Stimulated activated CD8-positive, alpha-beta memory T cell treated with anti-CD3 and anti-CD28 coated beads, Interleukin-4, amount 100 ng/mL, for 48 hours (primary cell): ENCODE measurements around the gene STIM1.

ENCODE experiments used
- DNase-seq: peaks from one replicate; pipeline ENCODE4 v3.0.0-alpha.2; 2020

Gene STIM1

DNA sequence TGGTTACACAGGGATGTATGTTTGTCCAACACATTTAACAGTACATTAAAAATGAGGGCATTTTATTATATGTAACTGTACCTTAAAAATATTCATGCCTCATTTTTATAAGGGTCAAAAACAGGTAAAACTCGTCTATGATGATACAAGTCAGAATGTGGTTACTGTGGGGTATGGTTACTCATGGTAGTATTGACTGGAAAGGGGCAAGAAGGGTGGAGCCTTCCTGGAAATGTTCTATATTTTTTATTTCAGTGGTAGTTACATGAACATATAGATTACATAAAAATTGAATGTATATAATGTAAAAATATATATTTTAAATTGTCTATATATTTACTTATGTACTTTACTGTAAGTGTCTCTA is 99.8 kb downstream of the STIM1 start:
- no peak for DNase-seq

DNA sequence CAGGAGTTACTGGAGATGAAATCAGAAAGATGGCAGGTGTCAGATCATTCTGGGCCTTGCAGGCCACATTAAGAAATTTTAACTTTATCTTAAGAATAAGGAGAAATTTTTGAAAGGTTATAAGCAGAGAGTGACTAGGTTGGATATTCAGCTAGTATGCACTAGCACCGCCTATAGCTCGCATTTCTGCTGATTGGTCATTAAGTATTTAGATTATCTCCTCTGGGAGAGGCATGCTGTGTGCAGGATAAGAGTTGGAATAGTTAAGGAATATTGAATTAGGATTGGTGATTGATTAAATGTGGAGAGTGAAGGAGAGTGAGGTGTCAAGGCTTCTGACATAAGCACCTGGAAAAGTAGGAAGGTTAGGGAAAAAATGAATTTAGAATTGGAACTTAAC is 100.6 kb downstream of the STIM1 start:
- DNase-seq = no peak

DNA sequence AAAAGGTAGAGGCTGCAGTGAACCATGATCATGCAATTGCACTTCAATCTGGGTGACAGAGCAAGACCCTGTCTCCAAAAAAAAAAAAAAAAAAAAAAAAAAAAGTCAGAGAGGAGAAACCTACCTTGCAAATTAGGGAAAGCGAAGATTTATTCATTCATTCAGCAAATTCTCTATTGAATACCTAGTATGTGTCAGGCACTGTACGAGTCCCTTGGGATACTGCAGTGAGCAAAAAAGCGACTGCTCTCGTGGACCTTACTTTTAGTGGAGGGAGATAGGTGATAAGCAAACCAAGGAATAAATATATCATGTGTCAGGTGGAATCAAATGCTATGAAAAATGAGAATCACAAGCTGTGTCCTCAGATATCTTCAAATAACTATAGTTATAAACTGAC is 101.3 kb downstream of the STIM1 start:
- DNase-seq = no peak

DNA sequence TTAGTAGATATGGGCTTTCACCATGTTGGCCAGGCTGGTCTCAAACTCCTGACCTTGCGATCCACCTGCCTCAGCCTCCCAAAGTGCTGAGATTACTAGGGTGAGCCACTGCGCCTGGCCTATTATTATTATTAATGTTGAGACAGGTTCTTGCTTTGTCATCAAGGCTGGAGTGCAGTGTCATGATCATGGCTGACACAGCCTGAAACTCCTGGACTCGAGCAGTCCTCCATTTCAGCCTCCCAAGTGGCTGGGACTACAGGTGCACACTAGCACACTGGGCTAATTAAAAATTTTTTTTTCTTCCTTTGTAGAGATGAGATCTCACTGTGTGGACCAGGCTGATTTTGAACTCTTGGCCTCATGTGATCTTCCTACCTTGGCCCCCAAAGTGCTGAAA is 102.0 kb downstream of the STIM1 start:
- no peak for DNase-seq

DNA sequence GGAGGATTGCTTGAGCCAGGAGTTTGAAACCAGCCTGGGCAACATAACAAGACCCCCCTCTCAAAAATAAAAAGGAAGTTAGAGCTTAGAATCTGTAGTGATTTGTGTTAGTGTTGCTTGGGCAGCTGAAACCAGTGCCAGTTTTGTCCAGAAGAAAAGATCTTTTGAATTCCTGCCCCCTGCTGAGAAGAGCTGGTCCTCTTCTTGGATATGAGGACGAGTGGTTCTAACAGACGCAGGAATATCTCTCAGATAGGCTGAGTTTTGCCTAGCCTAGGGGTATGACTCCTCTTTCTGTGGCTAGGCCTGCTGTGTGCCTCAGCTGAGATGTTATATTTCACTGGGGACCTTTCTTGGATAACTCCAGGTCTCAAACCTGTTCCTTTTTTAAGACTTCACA is 102.8 kb downstream of the STIM1 start:
- no peak for DNase-seq

DNA sequence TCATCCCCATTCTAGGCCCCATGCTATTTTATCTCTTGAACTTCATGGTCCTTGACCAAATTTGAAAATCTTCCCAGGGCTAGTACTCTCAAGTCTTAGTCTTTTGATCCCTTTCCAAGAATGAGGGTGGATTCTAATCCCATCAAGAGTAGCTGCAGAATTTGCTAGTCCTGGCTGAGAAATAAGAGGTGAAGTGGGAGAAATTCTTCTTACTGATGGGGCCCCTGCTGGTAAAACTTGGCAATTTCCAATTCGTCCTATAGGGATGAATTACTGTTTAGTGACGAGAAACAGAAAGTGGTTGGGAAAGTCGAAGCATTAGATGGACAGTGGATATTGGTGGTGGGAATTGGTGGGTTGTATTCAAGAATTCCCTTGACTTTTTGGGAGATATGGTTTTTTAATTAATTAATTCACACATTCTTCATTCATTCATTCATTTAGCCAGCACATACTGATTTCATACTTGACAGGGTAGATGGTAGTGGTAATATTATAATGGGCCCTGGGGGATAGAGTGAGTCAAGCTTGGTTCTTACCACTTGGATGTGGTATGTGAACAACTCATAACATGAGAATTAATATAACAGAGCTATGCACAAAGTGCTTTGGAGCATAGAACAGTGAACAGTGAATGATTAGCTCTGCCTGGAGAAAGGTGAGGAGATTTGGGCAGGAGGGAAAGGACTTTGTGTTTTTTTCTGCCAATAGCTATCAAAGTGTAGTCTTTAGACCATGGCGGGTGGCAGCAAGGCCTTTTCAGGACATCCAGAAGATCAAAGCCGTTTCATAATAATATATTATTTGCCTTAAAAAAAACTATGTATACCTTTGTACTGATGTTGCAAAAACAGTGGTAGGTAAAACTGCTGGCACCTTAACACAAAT is 103.8 kb downstream of the STIM1 start:
- DNase-seq = no peak

DNA sequence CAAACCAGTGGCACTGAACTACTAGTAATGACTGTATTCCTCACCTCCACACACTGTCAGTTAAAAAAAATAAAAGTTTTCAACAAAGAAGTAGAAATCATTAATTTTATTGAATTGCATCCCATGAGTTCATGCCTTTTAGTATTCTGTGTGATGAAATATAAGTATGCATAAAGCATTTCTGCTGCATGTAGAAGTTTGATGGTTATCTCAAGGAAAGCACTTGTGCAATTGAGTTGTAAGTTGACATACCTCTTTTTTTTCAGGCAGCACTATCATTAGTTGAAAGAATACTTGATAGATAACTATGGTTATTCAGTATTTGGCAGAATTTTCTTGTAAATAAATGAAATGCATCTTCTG is 104.4 kb downstream of the STIM1 start:
- DNase-seq = no peak

DNA sequence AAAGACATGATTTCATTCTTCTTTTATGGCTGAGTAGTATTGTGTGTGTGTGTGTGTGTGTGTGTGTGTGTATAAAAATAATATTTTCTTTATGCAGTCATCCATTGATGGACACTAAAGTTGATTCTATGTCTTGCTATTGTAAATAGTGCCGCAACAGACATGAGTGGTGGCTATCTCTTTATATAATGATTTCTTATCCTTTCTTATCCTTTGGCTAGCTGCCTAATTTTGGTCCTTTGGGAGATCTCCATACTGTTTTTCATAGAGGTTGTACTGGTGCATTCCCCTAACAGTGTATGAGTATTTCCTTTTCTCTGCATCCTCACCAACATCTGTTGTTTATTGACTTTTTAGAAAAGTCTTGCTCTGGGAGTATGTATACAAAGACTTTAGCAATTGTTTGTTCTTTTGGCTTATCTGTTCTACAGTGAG is 107.0 kb downstream of the STIM1 start:
- DNase-seq = no peak

DNA sequence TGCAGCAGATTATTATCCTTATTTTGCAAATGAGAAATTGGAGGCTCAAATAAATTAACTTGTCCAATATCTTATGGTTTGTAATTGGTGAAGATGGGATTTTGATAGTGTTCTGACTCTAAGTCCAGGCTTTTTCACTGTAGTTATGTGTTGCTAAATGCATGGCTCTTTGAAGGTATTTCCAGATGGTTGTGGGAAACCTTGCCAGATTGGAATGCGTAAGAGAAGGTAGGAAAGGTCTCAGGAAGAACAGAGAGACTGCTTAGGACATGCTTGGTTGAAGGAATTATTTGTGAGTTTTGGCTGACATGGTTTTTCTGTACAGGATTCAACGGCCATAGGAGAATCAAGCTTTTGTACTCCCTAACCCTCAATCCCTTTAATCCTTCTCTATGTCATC is 108.6 kb downstream of the STIM1 start:
- DNase-seq = no peak

DNA sequence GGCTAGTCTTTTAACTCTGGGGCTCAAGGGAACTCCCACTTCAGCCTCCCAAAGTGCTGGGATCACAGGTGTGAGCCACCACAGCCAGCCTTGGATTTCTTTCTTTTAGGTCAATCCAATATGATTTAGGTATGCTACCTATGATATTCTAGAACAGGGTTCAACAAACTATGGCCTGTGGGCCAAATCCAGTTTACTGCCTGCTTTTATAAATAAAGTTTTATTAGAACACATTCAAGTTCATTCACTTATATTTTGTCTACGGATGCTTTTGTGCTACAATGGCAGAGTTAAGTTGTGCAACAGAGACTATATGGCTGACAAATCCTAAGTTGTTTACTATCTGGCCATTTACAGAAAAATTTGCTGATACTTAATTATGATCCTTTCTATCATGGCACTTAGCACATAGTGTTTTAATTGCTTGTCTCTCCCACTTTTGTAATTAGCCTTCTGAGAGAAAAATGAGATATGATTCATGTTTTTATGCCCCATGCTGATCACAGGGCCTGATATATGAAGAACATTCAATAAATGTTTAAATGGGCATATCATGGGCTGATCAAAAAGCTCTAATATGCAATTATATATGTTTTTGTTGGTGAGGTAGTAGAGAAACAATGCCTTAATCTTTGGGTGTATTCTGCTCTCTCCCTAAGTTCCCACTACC is 109.6 kb downstream of the STIM1 start:
- DNase-seq = no peak

DNA sequence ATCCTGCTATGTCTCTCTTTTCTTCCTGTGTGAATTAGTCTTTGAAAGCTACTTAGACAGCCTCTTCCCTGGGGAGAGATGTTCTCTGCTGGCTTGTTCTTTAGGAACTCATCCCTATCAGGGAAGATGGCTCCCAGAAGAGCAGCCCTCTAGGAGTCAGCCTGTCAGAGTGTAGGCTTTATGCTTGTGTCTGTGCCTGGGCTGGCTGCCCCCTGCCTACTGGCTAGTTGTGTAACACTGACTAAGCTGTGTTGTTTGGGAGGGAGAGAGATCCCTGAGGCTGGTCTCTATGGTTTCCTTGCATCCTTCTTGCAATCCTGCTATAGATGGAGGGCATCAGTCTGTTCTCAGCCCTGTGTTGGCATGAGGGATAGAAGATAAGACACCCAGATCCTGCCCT is 112.2 kb downstream of the STIM1 start:
- no peak for DNase-seq

DNA sequence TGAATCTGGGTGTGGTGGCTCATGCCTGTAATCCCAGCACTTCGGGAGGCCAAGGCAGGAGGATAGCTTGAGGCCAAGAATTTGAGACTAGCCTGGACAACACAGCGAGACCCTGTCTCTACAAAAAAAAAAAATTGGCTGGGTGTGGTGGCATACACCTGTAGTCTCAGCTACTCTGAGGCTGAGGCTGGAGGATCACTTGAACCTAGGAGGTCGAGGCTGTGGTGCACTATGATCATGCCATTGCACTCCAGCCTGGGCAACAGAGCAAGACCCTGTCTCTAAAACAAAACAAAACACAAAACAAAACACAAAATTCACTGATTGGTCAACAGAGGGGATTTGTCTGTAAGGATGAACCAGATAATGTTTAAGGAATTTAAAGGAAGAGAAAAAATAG is 113.7 kb downstream of the STIM1 start:
- no peak for DNase-seq

DNA sequence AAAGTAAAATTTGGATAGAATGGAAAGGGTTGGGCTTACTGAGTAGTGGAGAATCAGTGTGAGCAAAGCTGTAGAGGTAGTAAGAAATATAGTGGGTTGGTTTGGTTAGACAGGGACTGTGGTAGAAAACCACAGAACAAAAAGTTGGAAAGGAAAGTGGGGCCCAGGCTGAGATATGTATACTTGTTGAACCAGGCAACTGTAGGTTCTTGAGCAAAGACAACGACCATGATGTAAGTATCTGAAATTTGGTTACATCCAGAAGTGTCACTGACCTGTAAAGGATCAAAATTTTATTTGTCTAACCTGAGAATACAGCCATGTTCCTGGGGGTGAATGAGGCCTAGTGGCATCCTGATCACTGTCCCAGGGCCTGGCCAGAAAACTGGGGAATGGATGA is 114.1 kb downstream of the STIM1 start:
- no peak for DNase-seq

DNA sequence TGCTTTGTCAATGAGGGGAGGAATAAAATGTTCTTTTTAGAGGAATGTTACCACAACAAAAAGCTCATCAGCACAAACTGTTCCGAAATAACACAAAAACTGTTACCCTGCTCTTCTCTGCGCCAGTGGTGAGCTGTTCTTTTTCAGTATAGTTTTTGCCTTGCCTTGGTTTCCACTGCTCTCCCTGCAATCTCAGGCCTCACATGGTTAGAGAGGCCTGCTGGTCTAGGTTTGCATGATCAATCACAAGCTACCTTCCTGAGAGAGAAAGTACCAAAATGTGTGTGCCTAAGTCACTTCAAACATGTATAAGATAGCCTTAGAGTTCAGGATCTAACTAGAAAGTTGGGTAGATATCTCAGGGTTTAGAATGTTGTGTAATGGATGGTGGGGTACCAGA is 114.6 kb downstream of the STIM1 start:
- DNase-seq = peak; percentile 43

DNA sequence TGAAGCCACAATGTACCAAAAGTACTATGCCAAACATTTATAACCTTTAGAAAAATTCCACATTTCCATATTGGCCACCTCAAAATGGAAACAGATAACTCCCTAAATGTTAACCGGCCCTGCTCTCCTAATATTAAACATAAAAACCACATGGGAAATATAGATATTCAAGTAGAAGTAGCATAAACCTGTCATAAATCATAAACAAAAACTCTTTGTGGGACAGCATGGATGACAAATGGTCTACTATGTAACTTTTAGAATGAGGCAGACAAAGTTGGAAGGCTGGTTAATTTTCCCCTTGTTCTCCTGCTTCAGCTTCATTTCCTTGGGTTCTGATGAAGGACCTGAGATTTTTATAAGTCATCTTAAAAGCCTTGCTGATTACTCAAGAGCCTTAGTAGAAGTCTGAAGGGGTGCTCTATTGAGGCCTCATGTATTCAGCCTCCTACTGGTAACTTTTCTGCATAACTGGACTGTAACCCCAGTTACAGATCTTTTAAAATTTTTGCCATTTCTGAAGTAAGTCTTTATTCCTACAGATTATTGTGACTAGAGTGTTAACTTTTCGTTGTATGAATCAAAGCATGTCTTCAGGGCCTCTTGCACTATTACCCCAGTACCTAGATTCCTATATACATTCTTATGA is 116.4 kb downstream of the STIM1 start:
- DNase-seq = no peak

DNA sequence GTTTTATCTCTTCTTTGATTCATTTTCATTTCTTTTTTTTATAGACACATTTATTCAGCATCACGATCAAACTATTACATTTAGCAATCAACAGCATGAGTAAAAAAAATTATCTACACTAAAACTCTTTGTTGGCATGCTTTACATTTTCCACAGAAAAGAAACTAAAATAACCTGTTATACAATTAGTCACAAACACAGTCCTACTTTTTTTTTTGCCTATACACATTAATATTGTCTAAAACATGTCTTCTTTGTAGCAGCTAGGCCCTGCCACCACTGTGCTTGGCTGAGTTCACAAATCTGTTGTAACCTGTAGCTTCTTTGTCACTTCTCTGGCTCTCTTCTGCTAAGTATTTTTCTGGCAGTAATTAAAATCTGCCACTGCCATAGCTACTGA is 117.0 kb downstream of the STIM1 start:
- no peak for DNase-seq

DNA sequence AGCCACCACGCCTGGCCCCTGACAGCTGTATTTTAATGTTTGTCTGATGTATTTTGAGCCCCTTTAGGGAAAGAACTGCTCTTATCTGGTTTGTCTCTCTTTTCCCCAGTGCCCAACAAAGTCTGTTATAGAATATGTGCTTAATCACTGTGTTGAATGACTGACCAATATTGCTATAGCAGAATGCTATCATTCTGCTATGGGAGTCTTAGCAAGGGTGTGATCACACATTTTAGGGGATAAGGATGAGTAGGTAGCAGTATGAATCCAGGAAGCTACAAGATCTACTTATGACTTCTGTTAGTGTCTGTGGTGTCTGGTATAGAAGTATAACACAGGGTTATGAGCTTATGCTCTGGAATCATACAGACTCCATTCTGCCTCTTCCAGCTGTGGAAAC is 121.6 kb downstream of the STIM1 start:
- DNase-seq = no peak

DNA sequence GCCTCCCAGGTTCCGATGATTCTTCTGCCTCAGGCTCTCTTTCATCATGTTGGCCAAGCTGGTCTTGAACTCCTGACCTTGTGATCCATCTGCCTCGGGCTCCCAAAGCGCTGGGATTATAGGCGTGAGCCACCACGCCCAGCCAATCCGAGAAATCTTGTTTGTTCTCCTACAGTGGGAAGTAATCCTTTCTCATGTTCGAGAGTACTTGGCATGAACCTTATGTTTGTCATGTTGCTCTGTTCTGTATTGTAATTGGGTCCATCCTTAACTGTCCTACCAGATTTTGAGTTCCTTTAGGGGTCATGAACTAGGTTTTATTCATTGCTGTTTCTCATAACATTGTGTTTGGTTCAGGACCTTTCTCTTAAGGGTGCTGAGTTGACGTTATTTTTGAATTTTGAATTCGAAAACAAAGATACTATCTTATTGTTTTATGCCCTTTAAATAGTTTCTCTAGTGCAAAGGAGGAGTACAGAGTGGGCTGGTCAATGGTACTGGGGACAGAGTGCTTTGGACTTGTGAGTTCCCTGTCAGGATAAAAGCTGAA is 125.7 kb downstream of the STIM1 start:
- DNase-seq = no peak

DNA sequence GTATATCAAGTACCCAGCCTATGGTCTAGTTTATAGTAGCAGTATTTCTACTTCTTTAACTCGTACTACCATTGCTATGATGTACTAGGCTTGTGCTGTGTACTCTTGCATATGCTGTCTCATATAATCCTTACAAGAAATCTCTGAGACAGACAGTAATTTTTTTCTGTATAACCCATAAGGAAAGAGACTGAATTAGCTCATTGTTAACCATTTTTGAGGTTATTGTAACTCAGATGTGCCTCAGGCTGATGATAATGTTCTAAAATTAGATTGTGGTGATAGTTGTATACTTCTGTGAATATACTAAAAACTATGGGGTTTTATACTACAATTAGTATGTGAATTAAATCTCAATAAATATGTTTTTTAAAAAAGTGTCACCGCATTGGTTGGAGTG is 127.0 kb downstream of the STIM1 start:
- DNase-seq = no peak

DNA sequence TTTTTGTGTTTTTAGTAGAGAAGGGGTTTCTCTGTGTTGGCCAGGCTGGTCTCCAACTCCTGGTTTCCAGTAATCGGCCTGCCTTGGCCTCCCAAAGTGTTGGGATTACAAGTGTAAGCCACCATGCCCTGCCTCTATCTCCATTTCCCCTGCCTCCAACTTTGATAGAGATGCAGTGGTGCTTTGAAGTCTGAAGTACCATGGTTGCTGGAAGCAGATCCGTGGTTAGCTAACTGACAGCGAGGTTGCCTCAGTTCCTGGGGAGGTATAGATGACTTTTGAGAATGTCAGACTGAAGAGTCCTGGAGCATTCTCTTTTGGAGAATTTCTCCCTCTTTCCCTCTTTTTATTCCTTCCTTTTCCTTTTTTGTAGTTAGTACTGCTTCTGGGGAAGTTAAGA is 127.6 kb downstream of the STIM1 start:
- no peak for DNase-seq

DNA sequence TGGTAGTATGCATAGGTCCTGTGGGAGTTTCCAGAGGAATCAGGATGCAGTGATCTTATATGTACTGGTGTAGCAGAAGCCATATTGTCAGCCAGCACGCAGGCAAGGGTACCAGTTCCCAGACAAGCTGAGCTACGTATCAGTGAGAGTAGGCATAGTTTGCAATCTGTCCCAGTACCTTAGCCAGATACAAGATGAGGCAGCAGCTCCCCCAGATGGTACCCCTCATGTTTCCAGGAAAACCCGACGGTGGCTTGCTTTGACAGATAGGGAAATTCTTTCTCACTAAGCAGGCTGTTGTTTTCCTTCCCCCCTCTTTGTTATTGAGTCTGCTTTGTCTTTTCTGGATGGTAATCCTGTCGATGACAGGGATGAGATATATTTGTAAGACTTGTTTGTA is 129.4 kb downstream of the STIM1 start:
- peak; percentile 56 for DNase-seq

DNA sequence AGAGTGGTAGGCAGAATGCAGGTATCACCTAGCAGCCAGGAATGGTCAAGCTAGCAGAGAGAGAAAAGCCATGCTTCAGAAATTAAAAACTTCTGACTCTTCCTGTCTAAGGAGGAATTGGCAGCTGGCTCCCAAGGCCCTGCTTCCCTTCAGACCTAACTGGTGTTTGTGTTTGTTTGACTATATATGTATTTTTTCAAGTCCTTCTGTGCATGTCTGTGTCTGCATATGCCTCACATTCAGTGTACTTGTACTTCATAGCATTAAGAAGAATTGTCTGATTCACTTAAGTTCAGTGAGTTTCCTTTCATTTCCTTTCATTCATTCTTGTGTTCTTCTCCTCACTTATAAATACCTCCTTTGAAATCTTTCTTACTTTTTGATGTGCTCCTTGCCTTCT is 130.2 kb downstream of the STIM1 start:
- no peak for DNase-seq

DNA sequence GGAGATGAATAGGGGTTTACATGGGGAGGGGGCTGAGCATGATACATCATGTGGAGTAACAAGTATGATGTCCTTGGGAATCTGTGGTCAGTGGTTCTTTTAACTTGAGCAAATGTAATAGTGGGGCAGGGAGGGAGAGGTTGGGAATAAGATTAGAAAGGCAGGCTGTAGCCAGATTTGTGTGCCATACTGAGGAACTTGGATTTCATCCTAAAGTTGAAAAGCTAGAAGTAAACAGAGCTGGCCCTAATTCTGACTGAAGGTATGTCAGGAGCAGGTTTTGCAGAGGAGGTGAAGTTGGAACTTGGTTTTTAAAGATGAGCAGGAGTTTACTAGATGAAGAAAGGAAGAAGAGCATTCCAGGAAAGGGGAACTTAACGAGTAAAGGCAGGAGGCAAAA is 130.8 kb downstream of the STIM1 start:
- no peak for DNase-seq
